GM12878 (cell line): ENCODE measurements around the gene NR1D1. TPM values are rescaled to one million over a fixed set of nuclear protein-coding genes. Genes with fewer than 3 reads are reported as not detected.

ENCODE experiments used
- BCLAF1 ChIP-seq: fragments of 450-650 bp; IDR thresholded peaks from 2 replicates; pipeline ENCODE4 v1.6.1; 2017; ENCODE audit warnings: antibody characterized with exemption, mild to moderate bottlenecking, moderate library complexity
- BMI1 ChIP-seq: fragments of 450-650 bp; IDR thresholded peaks from 2 replicates; pipeline ENCODE4 v1.6.1; 2016; ENCODE audit warnings: mild to moderate bottlenecking, moderate library complexity, borderline replicate concordance
- CHD4 ChIP-seq: fragments of 200-600 bp; sonication (generic); IDR thresholded peaks from 2 replicates; pipeline ENCODE4 v1.6.1; 2016; ENCODE audit warnings: mild to moderate bottlenecking
- KDM1A ChIP-seq: fragments of 200-600 bp; sonication (generic); IDR thresholded peaks from 2 replicates; pipeline ENCODE4 v1.6.1; 2016; ENCODE audit warnings: borderline replicate concordance
- MEF2A ChIP-seq: IDR thresholded peaks from 2 replicates; pipeline ENCODE4 v1.6.1; 2011; ENCODE audit warnings: low read depth, mild to moderate bottlenecking, low read length, moderate library complexity; ENCODE audit not compliant: insufficient read depth
- MTA3 ChIP-seq: IDR thresholded peaks from 2 replicates; pipeline ENCODE4 v1.6.1; 2012; ENCODE audit warnings: low read length, inconsistent platforms, borderline replicate concordance
- NFYA ChIP-seq: IDR thresholded peaks from 2 replicates; pipeline ENCODE4 v1.6.1; 2011; ENCODE audit warnings: low read depth, mild to moderate bottlenecking, low read length, improper control_type of control experiment, borderline replicate concordance
- PRDM15 ChIP-seq: fragments of 450-650 bp; formaldehyde crosslinking; IDR thresholded peaks from 2 replicates; pipeline ENCODE4 v1.4.0; 2020; ENCODE audit warnings: mild to moderate bottlenecking, moderate library complexity
- SMARCA5 ChIP-seq: fragments of 450-650 bp; IDR thresholded peaks from 2 replicates; pipeline ENCODE4 v1.6.1; 2017; ENCODE audit warnings: mild to moderate bottlenecking
- SREBF1 ChIP-seq: IDR thresholded peaks from 2 replicates; pipeline ENCODE4 v1.6.1; 2012; ENCODE audit warnings: mild to moderate bottlenecking, low read length
- SREBF2 ChIP-seq: IDR thresholded peaks from 2 replicates; pipeline ENCODE4 v1.6.1; 2012; ENCODE audit warnings: mild to moderate bottlenecking, low read length
- TARDBP ChIP-seq: IDR thresholded peaks from 2 replicates; pipeline ENCODE4 v1.6.1; 2016; ENCODE audit warnings: borderline replicate concordance
- TCF12 ChIP-seq: IDR thresholded peaks from 2 replicates; pipeline ENCODE4 v1.6.1; 2011; ENCODE audit warnings: low read depth, mild to moderate bottlenecking, low read length
- TCF3 ChIP-seq: IDR thresholded peaks from 2 replicates; pipeline ENCODE4 v1.6.1; 2012; ENCODE audit warnings: low read depth, mild to moderate bottlenecking, low read length, borderline replicate concordance; ENCODE audit not compliant: insufficient read depth
- USF1 ChIP-seq: IDR thresholded peaks from 2 replicates; pipeline ENCODE4 v1.6.1; 2011; ENCODE audit warnings: borderline replicate concordance, low read depth, mild to moderate bottlenecking, moderate library complexity, mixed read lengths, low read length; ENCODE audit not compliant: insufficient read depth; ENCODE audit errors: extremely low read length
- WRNIP1 ChIP-seq: IDR thresholded peaks from 2 replicates; pipeline ENCODE4 v1.6.1; 2011; ENCODE audit warnings: low read depth, low read length, improper control_type of control experiment, borderline replicate concordance
- ZBTB11 ChIP-seq: fragments of 450-650 bp; formaldehyde crosslinking; IDR thresholded peaks from 2 replicates; pipeline ENCODE4 v1.5.0; 2022; ENCODE audit warnings: mild to moderate bottlenecking, missing genetic modification characterization
- ZNF24 ChIP-seq: fragments of 450-650 bp; IDR thresholded peaks from 2 replicates; pipeline ENCODE4 v1.6.1; 2017; ENCODE audit warnings: antibody characterized with exemption, mild to moderate bottlenecking
- ZNF274 ChIP-seq: IDR thresholded peaks from one replicate; pipeline ENCODE4 v1.8.0; 2011; ENCODE audit not compliant: insufficient read length, insufficient read depth
- polyA plus RNA-seq, 11 experiments: library from polyadenylated mRNA; depleted of rRNA in 4 of 11; unstranded in 6 of 11; stranded (reverse) in 5 of 11; fragments of >200 nt; fragmentation: Nextera tagmentation in 4 of 11; fragmentation: Illumina TruSeq in 1 of 11; extraction: Ambion mirVana in 4 of 11; extraction: Trizol in 1 of 11; gene quantifications; 1 replicate in 1 of 11; 2 replicates in 10 of 11; pipeline versions ENCODE4 v1.2.1 to v1.2.3, GENCODE V29; 2011 to 2016; ENCODE audit warnings: inconsistent platforms in 2 of 11, missing spikeins in 2 of 11, low read depth in 1 of 11
- total RNA-seq, 4 experiments: library from RNA; depleted of rRNA in 3 of 4; stranded (reverse); fragments of >200 nt in 3 of 4; fragmentation: Illumina TruSeq in 1 of 4; extraction: Trizol in 1 of 4; gene quantifications; 2 replicates each; pipeline versions ENCODE4 v1.2.1 to v1.2.3, GENCODE V29; 2013 to 2021

Gene NR1D1
- total and polyA plus RNA-seq, 10 of the 15 experiments (the other 5 are each of a cell fraction or from before 2014, with no cell fraction given) = 0.10 to 3.4 (median 0.94) TPM

GRCh38 chr17:40111221-40112128 is 11.1 kb upstream of the NR1D1 start (continued):
- TF ChIP-seq ZNF274 (no peak), TCF3 (no peak), ZBTB11 (CRISPR knock-in tag) (no peak), PRDM15 (CRISPR knock-in tag) (no peak), BCLAF1 (no peak), TCF12 (no peak), MTA3 (no peak), NFYA (no peak), KDM1A (no peak), ZNF24 (no peak), SREBF2 (no peak), TARDBP (no peak), SREBF1 (no peak), USF1 (no peak), MEF2A (no peak), CHD4 (no peak), BMI1 (no peak), WRNIP1 (0 out of 2 replicates have a peak, but pooled peaks have one; percentile 59), SMARCA5 (no peak; the same call in 1 of the 2 replicates)
